ENCODE data around the gene CLEC4G. TPM values are rescaled to one million over a fixed set of nuclear protein-coding genes. Genes with fewer than 3 reads are reported as not detected.

The CLEC4G gene
- total and polyA plus RNA-seq, 2 of the 8 experiments (the other 6 are each of a cell fraction or from before 2014, with no cell fraction given), result 0.35 to 2.9 TPM

- 88% methylated on average over 9 of the region's 9 CpGs; no CpG with 5 or more reads in 1 of the 2 experiments for WGBS, 2 experiments (ENCODE audit: extremely low coverage in 1 of 2, insufficient coverage in 1 of 2, insufficient read length in 1 of 2, insufficient replicate concordance in 2 of 2, low coverage in 1 of 2, low lambda C conversion rate in 2 of 2, missing lambda C conversion rate in 1 of 2)
- Histone ChIP-seq H4K20me1 (replicated peaks in 1 of 2; ENCODE audit: control insufficient read depth in 1 of 2, insufficient read depth in 2 of 2, low read length in 2 of 2) (no peaks in the 10 kb centered on the region), H3K4me2 (ENCODE audit: insufficient read depth in 1 of 2, low read depth in 2 of 2, low read length in 2 of 2) (no peak overlapping the region), H2AFZ (ENCODE audit: low read length) (no peak overlapping the region), H2BK20ac (ENCODE audit: low read length) (no peak overlapping the region), H3K4me1 (replicated peaks in 1 of 4; ENCODE audit: control insufficient read depth in 3 of 4, insufficient read depth in 4 of 4, low read length in 3 of 4) (peaks cover 0 to 2% (median 1%) of the 10 kb centered on the region in 4 experiments; a peak in 1 of 7 replicates), H3K27ac (ENCODE audit: low read depth, low read length) (no peak overlapping the region), H3K79me1 (ENCODE audit: low read depth, low read length) (no peaks in the 10 kb centered on the region), H3K79me2 (ENCODE audit: control insufficient read depth in 1 of 2, insufficient read depth in 2 of 2, low read length in 2 of 2) (no peaks in the 10 kb centered on the region), H3K9ac (replicated peaks in 1 of 4; ENCODE audit: extremely low read depth in 1 of 4, low read depth in 3 of 4, low read length in 3 of 4) (no peak overlapping the region), H2BK5ac (ENCODE audit: low read depth, low read length) (no peak overlapping the region), H3K36me3 (ENCODE audit: control insufficient read depth in 2 of 4, insufficient read depth in 4 of 4, low read length in 3 of 4) (no peaks in the 10 kb centered on the region), H4K8ac (ENCODE audit: extremely low read depth, insufficient read depth, low read length) (no peak overlapping the region), H2BK15ac (ENCODE audit: low read length) (no peak overlapping the region), H3K14ac (ENCODE audit: insufficient read length) (no peak overlapping the region), H2BK12ac (ENCODE audit: low read depth, low read length) (no peak overlapping the region), H3K27me3 (replicated peaks in 1 of 4; ENCODE audit: control insufficient read depth in 3 of 4, extremely low read depth in 1 of 4, insufficient read depth in 3 of 4, low read length in 3 of 4) (no peaks in the 10 kb centered on the region), H4K91ac (replicated peaks; ENCODE audit: insufficient read length, low read length) (no peak overlapping the region), H3K23ac (ENCODE audit: insufficient read length) (no peak overlapping the region), H3K18ac (ENCODE audit: extremely low read depth, low read length) (no peak overlapping the region), H3K9me3 (ENCODE audit: insufficient read depth in 2 of 2, low read depth in 1 of 2, low read length in 1 of 2) (no peaks in the 10 kb centered on the region; a peak in 1 of 4 replicates), H2AK5ac (ENCODE audit: low read depth, low read length) (no peak overlapping the region), H2BK120ac (replicated peaks; ENCODE audit: low read depth, low read length) (no peak overlapping the region), H3K4me3 (ENCODE audit: extremely low read depth in 1 of 4, insufficient read depth in 2 of 4, low read depth in 3 of 4, low read length in 4 of 4) (no peak overlapping the region), H3K23me2 (ENCODE audit: low read depth, low read length) (peaks cover 1% of the 10 kb centered on the region; the same call in 1 of the 2 replicates), H3K4ac (replicated peaks; ENCODE audit: insufficient read length, low read depth, low read length) (no peak overlapping the region), H3K56ac (replicated peaks; ENCODE audit: insufficient read length, low read depth, low read length) (no peak overlapping the region), H4K5ac (ENCODE audit: insufficient read length, low read depth, low read length) (no peak overlapping the region)
- CTCF ChIA-PET (ENCODE audit: partially characterized antibody), result interaction anchor here (0.7 to 0.8 kb wide), 3 partner anchors 10 to 209 kb away, joined by 3 to 4 read pairs (median 3); no protein-coding TSS in a partner anchor
- DNase-seq (ENCODE audit: low read depth in 1 of 2, low spot score in 2 of 2) (no peak), FAIRE-seq (no peak)
- POLR2A ChIA-PET (ENCODE audit: partially characterized antibody), result no interaction called here
- TF ChIP-seq CHD1 (IDR thresholded peaks at IDR 0.05; ENCODE audit: low read depth, low read length) (no peak), BRCA1 (IDR thresholded peaks at IDR 0.05; ENCODE audit: low read depth, low read length) (no peak), CHD2 (IDR thresholded peaks at IDR 0.05; ENCODE audit: low read length) (no peak), EP300 (IDR thresholded peaks at IDR 0.05; ENCODE audit: borderline replicate concordance in 1 of 2, low read depth in 2 of 2, low read length in 2 of 2) (no peak), RNF2 (IDR thresholded peaks at IDR 0.05; ENCODE audit: borderline replicate concordance, low read depth, low read length, missing control alignments, poor library complexity, severe bottlenecking) (no peak), MAFK (IDR thresholded peaks at IDR 0.05; ENCODE audit: low read depth, low read length) (no peak), MAX (IDR thresholded peaks at IDR 0.05) (no peak), RBBP5 (IDR thresholded peaks at IDR 0.05; ENCODE audit: borderline replicate concordance, low read depth, low read length) (no peak), POU5F1 (IDR thresholded peaks at IDR 0.05; ENCODE audit: low read depth, low read length) (no peak), CTCF (IDR thresholded peaks at IDR 0.05; ENCODE audit: control extremely low read depth in 1 of 3, insufficient read depth in 1 of 3, low read depth in 1 of 3, low read length in 3 of 3) (no peak), CBX8 (IDR thresholded peaks at IDR 0.05; ENCODE audit: borderline replicate concordance, low read depth, low read length) (no peak)
Measured at GRCh38 chr19:7775761-7776160, 43.9 kb upstream of the CLEC4G start.

Data from H1 (cell line).